Ascending aorta (tissue), 2 donors: ENCODE results near the gene SIN3A. TPM values are rescaled to one million over a fixed set of nuclear protein-coding genes. Genes with fewer than 3 reads are reported as not detected.
"Not testable (repeated sequence)": the region's sequence is repeated elsewhere in the genome, so short reads cannot be mapped to it uniquely, and the experiment has no call there.

ENCODE experiments used
- DNase-seq, 2 donors: peaks; one replicate each; pipeline ENCODE4 v3.0.0-alpha.2; 2019; ENCODE audit warnings: low spot score in 2 of 2
- H3K27ac ChIP-seq, 2 donors: fragments of 200-600 bp; sonication (generic); one replicate each; pipeline ENCODE4 v1.5.1; 2016 to 2017; ENCODE audit warnings: mild to moderate bottlenecking in 1 of 2
- H3K27me3 ChIP-seq: fragments of 200-600 bp; sonication (generic); one replicate; pipeline ENCODE4 v1.5.1; 2017
- H3K36me3 ChIP-seq, 2 donors: fragments of 200-600 bp; sonication (generic); one replicate each; pipeline ENCODE4 v1.5.1; 2016
- H3K4me1 ChIP-seq, 2 donors: fragments of 200-600 bp; sonication (generic); one replicate each; pipeline ENCODE4 v1.5.1; 2016 to 2017; ENCODE audit warnings: mild to moderate bottlenecking in 1 of 2
- H3K4me3 ChIP-seq, 2 donors: fragments of 200-600 bp; sonication (generic); one replicate each; pipeline ENCODE4 v1.5.1; 2016 to 2017; ENCODE audit warnings: mild to moderate bottlenecking in 1 of 2
- H3K9me3 ChIP-seq, 2 donors: fragments of 200-600 bp; sonication (generic); one replicate each; pipeline ENCODE4 v1.5.1; 2016
- CTCF ChIP-seq, 3 experiments: fragments of 200-600 bp in 2 of 3; fragments of 450-650 bp in 1 of 3; sonication (generic) in 2 of 3; IDR thresholded peaks; one replicate each; pipeline ENCODE4 v1.5.1; 2016 to 2019; ENCODE audit warnings: antibody characterized with exemption in 3 of 3, mild to moderate bottlenecking in 1 of 3, moderate library complexity in 1 of 3
- intact Hi-C: fragments of 100-400 bp; cut with DNase I; formaldehyde crosslinking; loops from one replicate; pipeline ENCODE4 v1.15.1; 2023
- total RNA-seq: library from RNA; depleted of rRNA; stranded (reverse); fragments of >200 nt; gene quantifications from one replicate; pipeline ENCODE4 v1.1.0, GENCODE V29; 2016

SIN3A gene
- 41.0 TPM for total RNA-seq

GRCh38 chr15:75451674-75452363 is at the start of gene SIN3A:
Gene SIN3A, minus strand, starts transcription at chr15:75451690. Its CDS starts 21,315 bp downstream, at chr15:75430375.
- TF ChIP-seq CTCF (IDR thresholded peaks at IDR 0.05): no peak
- no peaks in the 10 kb centered on the region for H3K9me3 ChIP-seq
- intact Hi-C loops: loop anchor here (5.0 to 10.0 kb wide), 5 partner anchors 125 to 427 kb away; partner anchors contain the start of genes C15orf39, PPCDC, PTPN9 and SNUPN

GRCh38 chr15:75493732-75494131 is 42.2 kb upstream of the SIN3A start:
- peaks cover 14 to 44% of the 10 kb centered on the region in 2 donors for H3K36me3 ChIP-seq
- no peak for DNase-seq
- no peak for TF ChIP-seq CTCF (IDR thresholded peaks at IDR 0.05)

More at GRCh38 chr15:75451674-75452363, at the start of gene SIN3A:
- H3K36me3 ChIP-seq: no peaks in the 10 kb centered on the region
- H3K4me3 ChIP-seq: peak within 1 kb of the TSS; percentile 86 to 98
- DNase-seq: peak; percentile 100
- peaks cover 2 to 13% of the 10 kb centered on the region in 2 donors for H3K4me1 ChIP-seq
- peak within 1 kb of the TSS; percentile 98 to 100 for H3K27ac ChIP-seq
- no peaks in the 10 kb centered on the region for H3K27me3 ChIP-seq

GRCh38 chr15:75483961-75484360 is 32.5 kb upstream of the SIN3A start:
- Histone ChIP-seq H3K4me3 (no peak overlapping the region), H3K4me1 (no peaks in the 10 kb centered on the region), H3K27me3 (no peaks in the 10 kb centered on the region), H3K36me3 (peaks cover 16 to 27% of the 10 kb centered on the region in 2 donors), H3K9me3 (no peaks in the 10 kb centered on the region), H3K27ac (no peak overlapping the region)
- TF ChIP-seq CTCF (IDR thresholded peaks at IDR 0.05): no peak
- intact Hi-C loops: no loop called here
- DNase-seq: no peak

More at GRCh38 chr15:75493732-75494131, 42.2 kb upstream of the SIN3A start:
- Histone ChIP-seq H3K9me3 (peaks cover 0 to 4% of the 10 kb centered on the region in 2 donors), H3K4me3 (no peak overlapping the region), H3K27ac (no peak overlapping the region), H3K27me3 (no peaks in the 10 kb centered on the region), H3K4me1 (no peaks in the 10 kb centered on the region)
- intact Hi-C loops: no loop called here

GRCh38 chr15:75483556-75483955 is 32.1 kb upstream of the SIN3A start:
- H3K27me3 ChIP-seq, H3K4me3 ChIP-seq, H3K9me3 ChIP-seq, DNase-seq, H3K27ac ChIP-seq, intact Hi-C loops, H3K4me1 ChIP-seq: not testable (repeated sequence)
- H3K36me3 ChIP-seq: peaks cover 18 to 29% of the 10 kb centered on the region in 2 donors

- intact Hi-C loops: no loop called here
- Histone ChIP-seq H3K36me3 (peaks cover 19 to 32% of the 10 kb centered on the region in 2 donors), H3K4me1 (no peaks in the 10 kb centered on the region), H3K27ac (no peak overlapping the region), H3K27me3 (no peaks in the 10 kb centered on the region), H3K4me3 (no peak overlapping the region), H3K9me3 (no peaks in the 10 kb centered on the region)
- no peak for TF ChIP-seq CTCF (IDR thresholded peaks at IDR 0.05)
- DNase-seq: no peak
Observed at GRCh38 chr15:75483106-75483505, 31.6 kb upstream of the SIN3A start.

GRCh38 chr15:75480463-75480862 is 29.0 kb upstream of the SIN3A start:
- H3K27me3 ChIP-seq, intact Hi-C loops, H3K4me3 ChIP-seq, H3K9me3 ChIP-seq, DNase-seq, H3K27ac ChIP-seq, H3K4me1 ChIP-seq: not testable (repeated sequence)
- peaks cover 20 to 29% of the 10 kb centered on the region in 2 donors for H3K36me3 ChIP-seq
